ENCODE results near the gene ACOT2.

The ACOT2 gene

GRCh38 chr14:73620268-73620667 lies 51.3 kb downstream of the ACOT2 start:
- Histone ChIP-seq H3F3A (ENCODE audit: control insufficient read depth, insufficient read depth) (no peaks in the 10 kb centered on the region), H3K4me3 (ENCODE audit: low read length) (no peak overlapping the region), H3K4me2 (ENCODE audit: low read length) (no peak overlapping the region), H3K36me3 (ENCODE audit: control insufficient read depth, low read length) (no peaks in the 10 kb centered on the region), H3K9me3 (ENCODE audit: control insufficient read depth, insufficient read depth, low read length) (no peaks in the 10 kb centered on the region), H3K9me2 (replicated peaks; ENCODE audit: control insufficient read depth, low read length) (no peaks in the 10 kb centered on the region), H3K27ac (ENCODE audit: low read depth, low read length) (no peak overlapping the region), H3K27me3 (ENCODE audit: control insufficient read depth, low read length) (no peaks in the 10 kb centered on the region), H4K20me1 (ENCODE audit: control insufficient read depth, insufficient read depth, low read depth, low read length) (no peaks in the 10 kb centered on the region), H3K4me1 (ENCODE audit: control insufficient read depth, low read length) (no peaks in the 10 kb centered on the region), H3K79me2 (ENCODE audit: control insufficient read depth, low read length) (no peaks in the 10 kb centered on the region)
- TF ChIP-seq EZH2phosphoT487 (IDR thresholded peaks at IDR 0.05; ENCODE audit: borderline replicate concordance, low read length) (no peak), CTCF (IDR thresholded peaks at IDR 0.05; ENCODE audit: low read depth, low read length, poor library complexity, severe bottlenecking) (no peak)

- Histone ChIP-seq H3K79me2 (ENCODE audit: control insufficient read depth, low read length) (no peaks in the 10 kb centered on the region), H3K4me2 (ENCODE audit: low read length) (no peak overlapping the region), H3K36me3 (ENCODE audit: control insufficient read depth, low read length) (no peaks in the 10 kb centered on the region), H3K27me3 (ENCODE audit: control insufficient read depth, low read length) (no peaks in the 10 kb centered on the region), H3K27ac (ENCODE audit: low read depth, low read length) (no peak overlapping the region), H3K9me3 (ENCODE audit: control insufficient read depth, insufficient read depth, low read length) (no peaks in the 10 kb centered on the region), H4K20me1 (ENCODE audit: control insufficient read depth, insufficient read depth, low read depth, low read length) (no peaks in the 10 kb centered on the region), H3F3A (ENCODE audit: control insufficient read depth, insufficient read depth) (no peaks in the 10 kb centered on the region), H3K4me3 (ENCODE audit: low read length) (no peak overlapping the region), H3K4me1 (ENCODE audit: control insufficient read depth, low read length) (no peaks in the 10 kb centered on the region), H3K9me2 (replicated peaks; ENCODE audit: control insufficient read depth, low read length) (no peaks in the 10 kb centered on the region)
- TF ChIP-seq EZH2phosphoT487 (IDR thresholded peaks at IDR 0.05; ENCODE audit: borderline replicate concordance, low read length), result no peak
- no peak for TF ChIP-seq CTCF (IDR thresholded peaks at IDR 0.05; ENCODE audit: low read depth, low read length, poor library complexity, severe bottlenecking)
Observed at GRCh38 chr14:73623504-73624054, 54.6 kb downstream of the ACOT2 start.

Data from DOHH2 (cell line).